Aorta (tissue), 5 donors: ENCODE results near the gene DENND4B. TPM values are rescaled to one million over a fixed set of nuclear protein-coding genes. Genes with fewer than 3 reads are reported as not detected.
"Not testable (repeated sequence)": the region's sequence is repeated elsewhere in the genome, so short reads cannot be mapped to it uniquely, and the experiment has no call there.

ENCODE experiments used
- ATAC-seq: fragments of 200-7000 bp; cut with Tn5 transposase; one replicate; pipeline ENCODE4 v1.9.1; 2022; ENCODE audit warnings: moderate library complexity; ENCODE audit not compliant: low FRiP score
- DNase-seq, 2 donors: peaks; one replicate each; pipeline ENCODE4 v3.0.0-alpha.2; 2020
- H3K27ac ChIP-seq, 2 donors: one replicate each; pipeline ENCODE4 v1.5.1; 2013; ENCODE audit warnings: low read length in 2 of 2, mild to moderate bottlenecking in 2 of 2, moderate library complexity in 2 of 2, control low read depth in 1 of 2, inconsistent platforms in 1 of 2, low read depth in 1 of 2
- H3K27me3 ChIP-seq, 2 donors: one replicate each; pipeline ENCODE4 v1.6.1; 2013; ENCODE audit warnings: control low read depth in 1 of 2, low read length in 1 of 2, mild to moderate bottlenecking in 1 of 2, moderate library complexity in 1 of 2; ENCODE audit not compliant: insufficient read depth in 2 of 2, control insufficient read depth in 1 of 2
- H3K36me3 ChIP-seq, 2 donors: one replicate each; pipeline ENCODE4 v1.6.1; 2013; ENCODE audit warnings: control low read depth in 1 of 2, low read length in 1 of 2, mild to moderate bottlenecking in 1 of 2; ENCODE audit not compliant: insufficient read depth in 2 of 2, control insufficient read depth in 1 of 2
- H3K4me1 ChIP-seq, 2 donors: one replicate each; pipeline ENCODE4 v1.6.1; 2013; ENCODE audit warnings: low read length in 2 of 2, control low read depth in 1 of 2, mild to moderate bottlenecking in 1 of 2, moderate library complexity in 1 of 2; ENCODE audit not compliant: insufficient read depth in 2 of 2, control insufficient read depth in 1 of 2
- H3K4me3 ChIP-seq, 2 donors: one replicate each; pipeline ENCODE4 v1.5.1; 2013; ENCODE audit warnings: low read length in 2 of 2, control low read depth in 1 of 2, mild to moderate bottlenecking in 1 of 2
- H3K9me3 ChIP-seq: one replicate; pipeline ENCODE4 v1.6.1; 2013; ENCODE audit warnings: mild to moderate bottlenecking, low read length; ENCODE audit not compliant: control insufficient read depth
- WGBS, 2 donors: extraction: QIAGEN DNeasy Blood & Tissue Kit; methylation state at CpG; one replicate each; pipeline ENCODE4 v1.1.7; 2013; 5-methylcytosine and 5-hydroxymethylcytosine counted together
- intact Hi-C, 2 donors: fragments of 100-400 bp; cut with DNase I; formaldehyde crosslinking; loops; one replicate each; pipeline versions ENCODE4 v1.14.2 to v1.15.0; 2022
- polyA plus RNA-seq, 2 donors: library from polyadenylated mRNA; stranded (reverse); fragments of 200-250 nt; gene quantifications; one replicate each; pipeline ENCODE4 v1.2.3, GENCODE V29; 2013
- total RNA-seq, 2 donors: library from RNA; stranded (reverse); fragmentation: NEBNext Ultra II Directional; extraction: Animal tissue kit (Norgen Biotek cat#: 25700); gene quantifications; one replicate each; pipeline ENCODE4 v1.2.1, GENCODE V29; 2021
- donor health status: healthy with polysubstance abuse.
- donor health status: Bipolar disorder and iron deficiency.
- donor health status: DM: no; HTN: no; CAD: no.
- donor health status: DM: no; HTN: no; CAD: no.
- donor health status: DM: yes; HTN: yes; CAD: no.

DENND4B gene
- total and polyA plus RNA-seq, 4 donors, result 6.6 to 94.7 (median 40.1) TPM

DNA sequence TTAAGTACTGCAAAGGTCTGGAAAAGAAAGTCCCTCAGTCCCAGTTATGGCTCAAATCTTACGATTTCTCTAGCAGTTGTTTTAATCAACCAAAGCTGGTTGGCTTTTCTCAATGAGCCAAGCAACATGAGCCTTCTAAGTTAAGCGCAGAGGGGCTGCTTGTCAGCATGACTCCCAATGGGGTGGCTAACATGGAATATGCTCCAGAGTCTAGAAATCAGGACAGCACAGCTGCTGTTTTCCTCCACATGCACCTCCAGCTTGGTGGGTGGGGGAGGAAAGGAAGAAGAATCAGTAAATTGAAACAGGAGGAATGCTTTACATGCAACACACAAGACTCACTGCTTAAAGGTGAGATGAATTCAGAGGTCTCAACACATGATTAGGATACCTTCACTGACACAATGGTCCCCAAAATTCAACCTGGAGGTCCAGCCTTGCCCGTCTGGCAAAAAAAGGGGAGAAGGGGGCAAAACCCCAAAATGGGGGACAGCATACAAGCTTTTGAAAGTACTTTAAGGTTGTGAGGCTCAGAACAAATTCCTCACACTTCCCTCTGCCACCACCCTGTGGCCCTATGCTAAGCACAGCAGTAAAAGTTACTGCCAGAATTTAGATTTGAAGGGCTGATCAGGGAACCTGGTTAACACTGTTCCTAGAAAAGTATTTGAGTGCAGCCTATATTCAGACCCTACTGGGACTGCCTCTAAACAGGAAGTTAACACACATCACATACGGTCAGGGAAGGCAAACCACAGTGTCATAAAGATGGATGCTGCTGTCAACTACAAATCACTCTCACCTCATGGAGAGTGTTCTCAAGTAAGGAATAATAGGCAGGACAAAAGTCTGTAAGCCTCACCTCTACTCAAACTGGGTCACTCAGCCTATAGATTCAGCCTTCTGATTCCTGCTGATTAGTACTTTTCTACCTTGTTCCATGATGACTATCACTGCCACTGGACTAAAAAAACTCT, 26.4 kb downstream of the DENND4B start:
- DNase-seq (no peak), ATAC-seq (no peak)
- Histone ChIP-seq H3K36me3 (no peaks in the 10 kb centered on the region), H3K27ac (peak overlapping the region in 1 of 2 donors; percentile 19), H3K9me3 (no peaks in the 10 kb centered on the region), H3K4me3 (no peak overlapping the region), H3K4me1 (peaks cover 0 to 4% of the 10 kb centered on the region in 2 donors), H3K27me3 (no peaks in the 10 kb centered on the region)
- 26 to 32% methylated on average over 4 of the region's 4 CpGs for WGBS, 2 donors
- intact Hi-C loops, result loop anchor here in 1 of 2 donors (10.0 kb wide), 1 partner anchor 65 kb away; the partner anchor contains the start of gene RAB13

DNA sequence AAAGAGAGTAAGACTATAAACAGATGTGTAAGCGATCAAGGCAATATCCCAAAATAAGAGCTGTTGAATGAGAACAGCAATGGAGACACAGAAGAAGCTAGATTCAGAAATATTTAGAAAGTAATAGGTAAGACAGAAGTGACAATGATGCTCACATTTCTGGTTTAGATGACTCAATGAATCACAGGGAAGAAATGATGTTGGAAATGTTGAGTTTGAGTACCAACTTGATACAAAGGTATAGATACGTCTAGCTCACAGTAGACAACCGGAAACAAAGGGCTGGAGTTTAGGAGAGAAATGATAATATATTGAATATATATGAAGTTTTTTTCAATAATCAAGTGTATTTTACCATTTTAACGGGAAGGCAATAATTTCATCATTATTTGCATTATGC, 30.2 kb downstream of the DENND4B start:
- WGBS, 2 donors, result 70 to 82% methylated on average over 4 of the region's 4 CpGs
- H3K36me3 ChIP-seq, result no peaks in the 10 kb centered on the region
- DNase-seq (no peak), ATAC-seq (no peak)
- H3K4me1 ChIP-seq, result peaks cover 0 to 4% of the 10 kb centered on the region in 2 donors
- no peak overlapping the region for H3K27ac ChIP-seq
- H3K9me3 ChIP-seq, result no peaks in the 10 kb centered on the region
- H3K27me3 ChIP-seq, result no peaks in the 10 kb centered on the region
- intact Hi-C loops, result no loop called here
- no peak overlapping the region for H3K4me3 ChIP-seq

DNA sequence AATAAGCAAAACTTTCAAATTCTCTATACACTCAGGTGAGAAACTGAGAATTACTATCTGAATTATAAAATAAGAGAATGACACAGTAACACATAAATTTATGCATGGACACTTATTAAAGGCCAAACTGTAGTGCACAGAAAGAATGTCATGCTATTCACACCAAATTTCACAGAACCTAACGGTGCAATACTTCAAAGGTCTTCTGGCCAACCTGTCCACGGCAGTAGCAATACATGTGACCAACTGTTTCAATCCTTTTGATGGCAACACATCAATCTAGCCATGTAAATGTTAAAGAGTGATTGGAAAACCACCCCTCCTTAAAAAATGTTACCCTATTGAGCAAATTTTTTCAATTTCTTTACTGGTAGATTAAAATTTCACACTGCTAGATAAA, 34.2 kb downstream of the DENND4B start:
- ATAC-seq (no peak), DNase-seq (no peak)
- Histone ChIP-seq H3K9me3 (no peaks in the 10 kb centered on the region), H3K27me3 (no peaks in the 10 kb centered on the region), H3K4me1 (no peaks in the 10 kb centered on the region), H3K4me3 (no peak overlapping the region), H3K36me3 (no peaks in the 10 kb centered on the region), H3K27ac (no peak overlapping the region)
- WGBS, 2 donors, result 49 to 66% methylated on average over 2 of the region's 2 CpGs
- intact Hi-C loops, result no loop called here

DNA sequence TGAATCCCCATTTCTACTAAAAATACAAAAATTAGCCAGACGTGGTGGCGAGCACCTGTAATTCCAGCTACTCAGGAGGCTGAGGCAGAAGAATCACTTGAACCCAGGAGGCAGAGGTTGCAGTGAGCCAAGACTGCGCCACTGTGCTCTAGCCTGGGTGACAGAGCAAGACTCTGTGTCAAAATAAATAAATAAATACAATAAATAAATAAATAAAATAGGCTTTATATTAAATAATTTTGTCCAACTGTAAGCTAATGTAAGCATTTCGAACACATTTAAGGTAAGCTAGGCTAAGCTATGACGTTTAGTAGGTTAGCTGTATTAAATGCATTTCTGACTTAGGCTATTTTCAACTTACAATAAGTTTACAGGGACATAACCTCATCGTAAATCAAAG, 36.0 kb downstream of the DENND4B start:
- H3K27ac ChIP-seq, H3K4me1 ChIP-seq, H3K4me3 ChIP-seq, H3K9me3 ChIP-seq, DNase-seq, H3K27me3 ChIP-seq, H3K36me3 ChIP-seq, ATAC-seq, intact Hi-C loops: not testable (repeated sequence)
- 80 to 82% methylated on average over 6 of the region's 6 CpGs for WGBS, 2 donors

DNA sequence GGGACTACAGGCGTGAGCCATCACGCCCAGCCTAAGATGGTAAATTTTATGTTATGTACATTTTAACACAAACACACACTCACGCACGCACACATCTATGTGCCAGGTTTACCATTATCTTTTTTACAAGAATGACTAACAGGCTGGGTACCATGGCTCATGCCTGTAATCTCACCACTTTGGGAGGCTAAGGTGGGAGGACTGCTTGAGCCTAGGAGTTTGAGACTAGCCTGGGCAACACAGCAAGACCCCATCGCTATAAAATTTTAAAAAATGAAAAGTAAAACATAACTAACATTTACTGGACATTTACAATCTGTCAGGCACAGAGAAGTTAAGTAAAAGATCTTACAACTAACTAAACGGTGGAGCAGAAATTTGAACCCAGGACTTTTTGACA, 38.4 kb downstream of the DENND4B start:
- WGBS, 2 donors, result 91 to 94% methylated on average over 6 of the region's 6 CpGs
- Histone ChIP-seq H3K4me3 (no peak overlapping the region), H3K4me1 (no peaks in the 10 kb centered on the region), H3K9me3 (no peaks in the 10 kb centered on the region), H3K36me3 (no peaks in the 10 kb centered on the region), H3K27ac (no peak overlapping the region), H3K27me3 (no peaks in the 10 kb centered on the region)
- intact Hi-C loops, result no loop called here
- ATAC-seq, result no peak
- DNase-seq, result no peak

DNA sequence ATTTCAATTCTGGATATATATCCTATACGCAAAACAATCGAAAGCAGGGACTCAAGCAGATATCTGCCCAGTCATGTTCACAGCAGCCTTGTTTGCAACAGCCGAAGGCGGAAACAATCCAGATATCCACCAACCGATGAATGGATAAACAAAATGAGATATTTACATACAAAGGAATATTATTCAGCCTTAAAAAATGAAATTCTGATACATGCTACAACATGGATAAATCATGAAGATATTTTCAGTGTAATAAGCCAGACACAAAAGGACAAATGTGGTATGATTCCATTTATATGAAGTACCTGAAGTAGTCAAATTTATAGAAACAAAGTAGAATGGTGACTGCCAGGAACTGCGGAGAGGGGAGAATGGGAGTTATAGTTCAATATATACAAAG, 39.4 kb downstream of the DENND4B start:
- DNase-seq (no peak), ATAC-seq (no peak)
- intact Hi-C loops, result no loop called here
- WGBS, 2 donors, result 85 to 89% methylated on average over 6 of the region's 6 CpGs
- H3K36me3 ChIP-seq, result no peaks in the 10 kb centered on the region
- no peaks in the 10 kb centered on the region for H3K4me1 ChIP-seq
- H3K9me3 ChIP-seq, result no peaks in the 10 kb centered on the region
- no peak overlapping the region for H3K27ac ChIP-seq
- H3K27me3 ChIP-seq, result no peaks in the 10 kb centered on the region
- no peak overlapping the region for H3K4me3 ChIP-seq

DNA sequence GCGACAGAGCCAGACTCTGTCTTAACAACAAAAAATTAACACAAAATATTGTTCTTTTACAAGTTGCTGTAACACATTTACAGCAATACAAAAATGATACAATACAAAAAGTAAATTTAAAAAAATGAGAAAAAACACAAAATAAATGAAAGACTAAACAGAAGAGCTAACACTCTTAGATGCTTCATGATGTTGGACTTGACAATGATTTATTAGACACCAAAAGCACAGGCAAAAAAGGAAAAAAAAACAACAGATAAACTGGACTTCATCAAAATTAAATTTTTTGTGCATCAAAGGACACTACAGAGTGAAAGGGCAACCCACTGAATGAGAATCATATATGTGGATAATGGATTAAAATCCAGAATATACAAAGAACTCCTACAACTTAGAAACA, 40.1 kb downstream of the DENND4B start:
- 88 to 92% methylated on average over 1 of the region's 1 CpG for WGBS, 2 donors

DNA sequence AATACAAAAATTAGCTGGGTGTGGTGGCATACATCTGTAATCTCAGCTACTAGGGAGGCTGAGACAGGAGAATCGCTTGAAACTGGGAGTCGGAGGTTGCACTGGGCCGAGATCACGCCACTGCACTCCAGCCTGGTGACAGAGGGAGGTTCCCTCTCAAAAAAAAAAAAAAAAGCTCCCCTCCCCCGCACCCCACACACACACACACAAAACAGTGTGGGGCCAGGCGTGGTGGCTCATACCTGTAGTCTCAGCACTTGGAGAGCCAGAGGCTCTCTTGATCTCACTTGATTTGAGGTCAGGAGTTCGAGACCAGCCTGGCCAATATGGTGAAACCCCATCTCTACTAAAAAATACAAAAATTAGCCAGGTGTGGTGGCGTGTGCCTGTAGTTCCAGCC, 40.6 kb downstream of the DENND4B start:
- 93 to 95% methylated on average over 7 to 8 of the region's 8 CpGs for WGBS, 2 donors
- intact Hi-C loops, ATAC-seq, H3K4me1 ChIP-seq, H3K27ac ChIP-seq, H3K9me3 ChIP-seq, H3K36me3 ChIP-seq, H3K27me3 ChIP-seq, H3K4me3 ChIP-seq, DNase-seq: not testable (repeated sequence)

More for the DNA sequence above, 40.1 kb downstream of the DENND4B start:
- no peaks in the 10 kb centered on the region for H3K9me3 ChIP-seq
- intact Hi-C loops, result no loop called here
- no peak overlapping the region for H3K27ac ChIP-seq
- no peaks in the 10 kb centered on the region for H3K27me3 ChIP-seq
- H3K36me3 ChIP-seq, result no peaks in the 10 kb centered on the region
- ATAC-seq (no peak), DNase-seq (no peak)
- H3K4me3 ChIP-seq, result no peak overlapping the region
- no peaks in the 10 kb centered on the region for H3K4me1 ChIP-seq
